Stimulated activated CD8-positive, alpha-beta memory T cell treated with anti-CD3 and anti-CD28 coated beads, Interleukin-4, amount 100 ng/mL, for 4 hours (primary cell): ENCODE measurements around the gene ZNF598.

ENCODE experiments used
- DNase-seq, 2 donors: peaks; one replicate each; pipeline ENCODE4 v3.0.0-alpha.2; 2020; ENCODE audit warnings: low read depth in 2 of 2, low spot score in 1 of 2

Gene ZNF598

GRCh38 chr16:2009791-2010510, at the start of gene ZNF598:
Gene ZNF598, minus strand, starts transcription at chr16:2009821.
- peak; percentile 47 to 58 for DNase-seq

DNA sequence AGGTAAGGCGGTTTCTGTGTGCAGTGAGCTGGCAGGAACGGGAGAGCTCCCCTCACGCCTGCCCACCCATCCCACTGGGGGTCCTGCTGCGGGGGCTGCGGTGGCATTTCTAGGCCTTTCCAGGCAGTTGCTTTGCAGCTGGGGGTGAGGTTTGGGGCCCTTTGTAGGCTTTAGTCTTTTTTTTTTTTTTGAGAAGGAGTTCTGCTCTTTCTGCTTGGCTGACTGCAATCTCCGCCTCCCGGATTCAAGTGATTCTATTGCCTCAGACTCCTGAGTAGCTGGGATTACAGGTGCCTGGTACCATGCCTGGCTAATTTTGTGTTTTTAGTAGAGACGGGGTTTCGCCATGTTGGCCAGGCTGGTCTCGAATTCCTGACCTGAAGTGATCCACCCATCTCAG, 49.3 kb upstream of the ZNF598 start:
- no peak for DNase-seq

- no peak for DNase-seq
These were observed 48.8 kb upstream of the ZNF598 start for GRCh38 chr16:2058420-2058819.

- DNase-seq, result no peak
These were observed 47.8 kb upstream of the ZNF598 start for GRCh38 chr16:2057438-2057837.

GRCh38 chr16:2056681-2057407, 47.2 kb upstream of the ZNF598 start:
- DNase-seq, result no peak

- DNase-seq, result no peak
These were observed 46.5 kb upstream of the ZNF598 start for GRCh38 chr16:2056077-2056476.

- DNase-seq, result no peak
These were observed 45.1 kb upstream of the ZNF598 start for GRCh38 chr16:2054543-2055245.

GRCh38 chr16:2053897-2054296, 44.3 kb upstream of the ZNF598 start:
- no peak for DNase-seq

DNA sequence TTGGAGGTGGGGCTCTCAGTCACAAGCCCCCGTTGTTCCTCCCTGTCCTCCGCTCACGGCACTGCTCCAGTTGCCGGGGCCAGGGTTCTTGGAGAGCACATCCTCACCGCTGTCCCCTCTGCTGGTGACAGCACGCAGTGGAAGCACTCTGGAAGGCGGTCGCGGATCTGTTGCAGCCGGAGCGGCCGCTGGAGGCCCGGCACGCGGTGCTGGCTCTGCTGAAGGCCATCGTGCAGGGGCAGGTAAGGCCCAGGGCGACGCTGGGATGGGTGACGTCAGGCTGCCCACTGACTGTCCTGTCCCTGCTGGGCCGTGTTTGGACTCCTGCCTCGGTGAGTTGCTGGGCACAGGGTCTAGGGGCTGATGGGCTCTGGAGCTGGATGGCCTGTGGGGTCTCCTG, 43.6 kb upstream of the ZNF598 start:
- DNase-seq, result no peak

DNA sequence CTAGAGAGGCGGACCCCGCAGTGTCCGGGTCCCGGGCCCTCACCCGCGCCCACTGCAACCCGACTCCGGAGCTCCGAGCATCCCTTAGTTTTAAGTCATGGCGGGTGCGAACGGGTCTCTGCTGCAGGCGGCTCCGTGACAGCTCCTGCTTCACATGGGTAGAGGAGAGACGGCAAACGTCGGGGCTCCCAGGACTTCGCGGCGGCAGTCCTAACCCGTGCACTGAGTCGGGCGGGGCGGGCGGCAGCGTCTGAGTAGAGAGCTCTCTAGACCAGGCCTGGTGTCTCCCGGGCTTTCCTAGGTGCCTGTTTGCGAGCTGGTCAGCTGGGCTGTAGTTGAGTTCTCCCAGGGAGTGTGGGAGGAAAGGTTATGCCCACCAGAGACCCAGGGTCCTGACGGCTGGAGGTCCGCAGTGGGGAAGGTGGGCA, 38.5 kb upstream of the ZNF598 start:
- no peak for DNase-seq

- DNase-seq, result peak; percentile 81 to 89
These were observed 37.9 kb upstream of the ZNF598 start, which contains the start of the genes NTHL1 and TSC2 for GRCh38 chr16:2047330-2048115. Gene NTHL1, minus strand, starts transcription at chr16:2047834. Its CDS starts 11 bp downstream, at chr16:2047823. Gene TSC2, plus strand, starts transcription at chr16:2047985. Its CDS starts 631 bp downstream, at chr16:2048616.

DNA sequence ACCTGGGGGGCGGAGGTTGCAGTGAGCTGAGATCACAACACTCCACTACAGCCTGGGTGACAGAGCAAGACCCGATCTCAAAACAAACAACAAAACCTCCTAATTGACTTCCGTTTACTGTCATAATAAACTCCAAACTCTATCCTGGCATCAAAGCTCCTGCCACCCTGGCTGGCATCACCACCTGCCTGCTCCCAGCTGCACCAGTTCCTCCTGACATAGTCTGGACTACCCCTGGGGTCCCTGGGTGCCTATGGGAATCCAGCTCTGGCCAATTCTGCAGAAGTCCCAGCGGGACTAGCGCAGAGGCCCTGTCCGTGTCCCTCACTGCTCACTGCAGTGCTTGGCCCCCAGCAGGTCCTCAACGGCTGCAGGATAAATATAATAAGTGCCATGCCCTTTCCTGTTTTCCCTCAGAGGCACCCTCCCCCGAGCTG, 37.3 kb upstream of the ZNF598 start:
- no peak for DNase-seq

GRCh38 chr16:2045965-2046892, 36.6 kb upstream of the ZNF598 start:
- DNase-seq, result no peak

DNA sequence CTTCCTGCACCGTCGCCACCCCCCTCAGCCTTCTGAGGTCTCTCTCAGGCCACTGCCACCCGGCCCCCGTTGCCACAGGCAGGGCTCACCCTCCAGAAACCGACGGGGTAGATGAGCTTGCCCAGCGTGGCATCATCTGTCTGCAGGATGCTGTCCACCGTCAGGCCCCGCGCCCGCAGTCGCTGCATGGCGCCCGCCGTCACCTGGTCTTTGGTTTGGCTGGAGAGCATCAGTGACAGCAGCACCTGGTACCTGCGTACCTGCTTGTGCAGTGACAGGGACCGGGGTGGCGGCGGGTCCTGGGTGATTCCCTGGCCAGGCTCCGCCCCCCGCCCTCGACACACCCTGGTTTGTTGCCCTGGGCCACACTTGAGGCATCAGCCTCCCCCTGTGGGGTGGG, 34.9 kb upstream of the ZNF598 start:
- DNase-seq, result no peak

GRCh38 chr16:2043667-2044451, 34.2 kb upstream of the ZNF598 start:
- DNase-seq, result no peak

- no peak for DNase-seq
These were observed 33.5 kb upstream of the ZNF598 start for GRCh38 chr16:2042986-2043666.

DNA sequence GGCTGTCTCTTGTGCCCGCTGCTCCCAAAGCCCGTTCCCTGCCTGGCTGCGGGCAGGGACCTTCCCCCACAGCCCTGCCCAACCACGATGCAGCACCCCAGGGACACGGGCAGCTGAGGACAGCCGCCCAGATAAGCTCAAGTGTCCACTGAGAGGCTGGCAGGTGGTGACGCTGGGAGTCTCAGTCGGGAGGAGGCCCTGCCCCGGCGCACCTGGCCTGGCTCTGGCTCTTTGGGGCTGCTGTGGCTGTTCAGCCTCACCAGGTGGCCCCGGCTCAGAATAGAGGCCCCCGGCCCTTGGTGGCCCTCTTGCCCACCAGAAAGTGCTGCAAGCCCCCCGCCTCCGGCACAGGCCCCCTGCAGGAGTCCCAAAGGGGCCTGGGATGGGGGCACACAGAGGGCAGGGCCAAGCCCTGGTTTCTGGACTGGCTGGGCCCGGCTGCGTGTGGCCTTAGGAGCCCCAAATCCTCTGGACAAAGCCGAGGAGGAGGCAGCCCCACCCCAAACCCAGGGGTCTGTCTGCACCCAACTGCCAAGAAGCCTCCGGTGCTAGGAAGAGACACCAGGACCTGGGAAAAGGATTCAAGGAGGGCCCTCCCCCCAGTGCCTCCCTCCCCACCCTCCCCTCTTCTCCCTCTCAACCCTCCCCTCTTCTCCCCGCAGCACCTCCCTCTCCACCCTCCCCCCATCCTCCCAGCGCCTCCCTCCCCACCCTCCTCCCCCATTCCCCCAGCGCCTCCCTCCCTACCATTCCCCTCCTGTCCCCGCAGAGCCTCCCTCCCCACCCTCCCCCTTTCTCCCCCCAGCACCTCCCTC, 32.8 kb upstream of the ZNF598 start:
- DNase-seq, result no peak
